Stimulated activated naive CD8-positive, alpha-beta T cell treated with anti-CD3 and anti-CD28 coated beads, Interleukin-15, Interleukin-2, amounts not matched to agents 100 U/mL and 50 U/mL, for 24 hours (primary cell): Measurements from ENCODE around the gene KHK.

Source experiments
- ATAC-seq: fragments of 150-1000 bp; cut with Tn5 transposase; one replicate; pipeline ENCODE4 v1.10.0; 2021
- DNase-seq: peaks from one replicate; pipeline ENCODE4 v3.0.0; 2021

KHK gene

DNA sequence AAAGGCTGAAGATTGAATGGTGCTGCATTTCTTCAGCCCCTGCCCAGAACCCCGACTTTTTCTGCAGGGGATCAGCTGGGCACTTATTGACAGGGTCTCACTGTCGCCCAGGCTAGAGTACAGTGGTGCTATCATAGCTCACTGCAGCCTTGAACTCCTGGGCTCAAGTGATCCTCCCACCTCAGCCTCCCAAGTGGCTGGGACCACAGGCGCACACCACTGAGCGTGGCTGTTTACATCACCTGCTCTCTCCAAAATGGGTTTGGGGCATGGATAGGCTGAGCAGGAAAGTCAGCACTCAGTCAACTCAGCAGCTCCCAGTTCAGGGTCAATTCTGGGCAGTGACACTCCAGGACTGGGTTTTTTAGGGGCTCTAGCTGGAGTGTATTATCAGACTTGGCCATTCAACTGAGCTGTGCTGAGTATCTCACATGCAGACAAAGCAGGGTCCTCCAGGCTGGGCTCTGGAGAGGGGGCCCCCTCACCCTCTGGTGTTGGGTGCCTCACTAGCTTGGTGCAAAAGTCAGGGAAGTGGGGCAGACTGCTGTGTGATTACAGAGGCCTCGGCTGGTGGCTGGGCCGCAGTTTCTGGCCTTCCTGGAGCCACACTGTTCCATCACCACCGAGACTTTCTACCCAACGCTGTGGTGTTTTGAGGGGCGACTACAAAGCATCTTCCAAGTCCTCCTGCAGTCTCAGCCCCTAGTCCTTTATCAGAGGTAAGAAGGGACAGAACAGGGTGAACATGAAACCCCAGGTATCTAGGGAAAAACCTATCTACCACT lies 41.5 kb downstream of the KHK start:
- DNase-seq (no peak), ATAC-seq (no peak)

DNA sequence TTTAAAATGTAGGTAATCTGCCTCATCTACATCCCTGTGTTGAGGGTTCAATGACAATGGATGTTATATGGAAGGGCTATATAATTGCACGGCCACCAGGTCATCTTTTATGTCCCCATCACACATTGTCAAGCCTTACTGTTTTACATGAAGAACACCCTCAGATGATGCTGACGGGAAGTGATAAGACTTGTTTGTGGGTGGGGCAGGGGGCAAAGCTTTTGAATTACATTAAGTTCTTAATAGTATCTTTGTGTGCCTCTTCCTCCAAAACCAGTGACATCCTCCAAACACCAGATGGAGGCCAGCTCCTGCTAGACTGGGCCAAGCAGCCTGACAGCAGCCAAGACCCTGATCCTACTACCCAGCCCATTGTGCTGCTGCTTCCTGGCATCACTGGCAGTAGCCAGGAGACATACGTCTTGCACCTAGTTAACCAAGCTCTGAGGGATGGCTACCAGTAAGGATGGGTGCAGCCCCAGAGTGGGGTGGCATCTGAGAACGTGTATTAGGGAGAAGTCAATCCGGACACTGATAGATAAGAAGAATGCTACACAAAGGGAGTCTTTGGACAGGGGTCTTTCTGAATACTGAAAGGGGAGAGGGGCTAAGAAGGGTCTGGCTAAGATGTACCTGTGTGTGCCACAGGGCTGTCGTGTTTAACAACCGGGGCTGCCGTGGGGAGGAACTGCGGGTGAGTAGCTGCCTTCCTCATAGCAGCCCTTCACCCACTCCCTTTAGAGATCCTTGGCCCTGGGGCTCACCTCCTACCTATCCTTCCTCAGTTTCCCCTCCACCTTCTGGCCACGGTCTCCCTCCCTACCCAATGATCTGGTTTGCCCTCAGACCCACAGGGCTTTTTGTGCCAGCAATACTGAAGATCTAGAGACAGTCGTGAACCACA lies 42.3 kb downstream of the KHK start:
- DNase-seq (no peak), ATAC-seq (no peak)

DNA sequence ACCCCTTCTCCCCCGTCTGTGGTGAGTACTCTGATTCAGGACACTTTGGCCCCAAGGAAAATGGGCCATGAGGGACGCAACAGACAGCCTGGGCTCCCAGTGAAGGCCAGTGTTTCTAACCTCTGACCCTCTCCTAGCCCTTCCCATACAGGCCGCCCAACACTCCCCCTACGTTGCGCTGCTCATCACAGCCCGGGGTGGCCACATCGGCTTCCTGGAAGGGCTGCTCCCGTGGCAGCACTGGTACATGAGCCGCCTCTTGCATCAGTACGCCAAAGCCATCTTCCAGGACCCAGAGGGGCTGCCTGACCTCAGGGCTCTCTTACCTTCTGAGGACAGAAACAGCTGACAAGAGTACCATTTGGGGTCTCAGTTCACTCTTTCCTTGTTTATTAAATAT lies 43.8 kb downstream of the KHK start:
- DNase-seq (no peak), ATAC-seq (no peak)

DNA sequence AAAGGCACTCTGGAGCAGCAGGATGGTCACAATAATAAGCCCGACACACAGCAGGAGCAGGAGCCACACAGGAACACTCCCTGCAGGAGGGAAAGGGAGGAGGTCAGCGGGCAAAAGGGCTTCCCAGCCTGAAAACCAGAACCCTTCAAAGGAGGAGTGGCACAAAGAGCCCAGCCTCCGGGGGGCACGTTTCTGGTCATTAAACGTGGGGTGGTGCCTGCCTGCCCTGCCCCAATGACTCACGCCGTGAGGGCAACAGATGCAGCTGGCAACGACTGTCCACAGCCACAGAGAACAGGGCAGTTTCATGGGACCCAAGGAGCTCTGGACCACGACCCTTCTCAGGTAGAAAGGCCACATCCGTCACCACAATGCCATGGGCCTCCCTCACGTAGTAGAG lies 44.9 kb downstream of the KHK start:
- no peak for DNase-seq
- ATAC-seq: no peak

DNA sequence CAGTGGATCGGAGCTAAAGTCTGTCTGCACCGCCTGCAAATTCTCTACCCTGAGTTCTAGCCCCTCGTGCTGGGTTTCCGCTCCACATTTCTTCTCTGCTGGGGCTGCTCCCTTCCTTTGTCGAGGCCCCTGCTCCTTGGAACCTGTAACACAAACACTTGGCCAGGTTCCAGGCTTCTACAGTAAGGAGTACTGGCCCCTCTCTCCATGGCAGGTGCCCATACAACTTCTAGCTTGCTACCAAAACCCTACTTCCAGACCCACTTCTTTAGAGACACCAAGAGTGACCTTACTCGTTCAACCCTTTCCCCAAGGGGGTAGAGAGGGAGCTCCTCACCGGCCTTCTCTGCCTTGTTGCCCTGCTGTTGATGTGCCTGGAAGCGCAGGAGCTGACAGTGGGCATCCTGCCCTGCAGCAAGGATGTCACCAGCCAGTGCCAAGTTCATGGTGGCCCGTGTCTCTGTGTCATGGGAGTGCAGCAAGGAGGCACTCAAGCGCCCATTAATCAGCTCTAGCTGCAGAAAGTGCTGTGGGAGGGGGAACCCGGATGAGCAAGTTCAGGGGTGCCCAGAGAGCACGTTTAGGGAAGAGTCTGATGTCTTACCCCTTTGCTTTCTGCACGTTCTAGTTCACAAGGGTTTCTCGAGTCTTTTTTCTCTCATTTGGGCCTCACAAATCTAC lies 46.8 kb downstream of the KHK start:
- ATAC-seq (no peak), DNase-seq (peak; percentile 36)

DNA sequence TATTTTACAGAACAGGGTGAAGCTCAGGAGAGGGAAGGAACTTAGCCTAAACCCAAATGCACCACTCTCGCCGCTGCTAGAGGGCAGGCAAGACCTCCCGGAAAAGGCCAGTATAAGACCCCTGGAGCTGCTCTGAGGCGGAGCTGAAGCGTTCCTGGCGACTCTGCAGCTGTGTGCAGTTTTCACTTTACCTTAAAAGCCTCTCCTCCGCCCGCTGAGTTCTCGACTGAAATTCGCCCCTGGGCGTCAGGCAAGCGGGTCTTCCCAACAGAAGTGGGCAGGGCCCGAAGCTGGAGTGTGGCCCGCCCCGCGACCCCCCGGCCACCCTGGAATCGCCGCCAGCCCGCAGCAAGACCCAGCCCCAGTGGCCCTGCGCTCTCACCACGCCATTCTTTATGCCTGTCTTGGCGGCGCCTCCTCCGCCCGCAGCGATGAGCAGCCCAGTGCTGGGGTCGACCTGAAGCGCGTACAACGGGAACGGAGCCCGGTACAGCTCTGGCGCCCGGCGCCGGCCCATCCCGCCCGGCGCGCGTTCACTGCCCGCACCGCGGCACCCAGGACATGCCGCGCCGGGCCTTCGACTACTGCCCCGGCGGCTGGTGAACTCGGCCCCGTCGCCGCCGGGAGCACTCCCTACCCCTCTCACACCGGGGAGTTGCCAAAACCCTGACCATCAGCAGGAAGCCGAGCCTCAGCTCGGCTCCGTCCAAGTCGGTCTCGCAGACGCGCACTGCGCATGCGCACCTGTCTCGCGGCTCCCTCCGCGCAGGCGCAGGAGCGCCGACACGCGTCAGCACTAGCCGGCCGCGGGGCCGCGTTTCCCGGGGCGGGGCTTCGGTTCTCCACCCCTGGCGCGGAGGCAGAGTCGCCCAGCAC lies 47.6 kb downstream of the KHK start, which contains the start of gene PREB:
Gene PREB (minus strand): TSS at position 732 of the 876 bp plus-strand sequence. CDS start 215 bp downstream, at position 517.
- ATAC-seq (peak; percentile 92), DNase-seq (peak; percentile 100)

DNA sequence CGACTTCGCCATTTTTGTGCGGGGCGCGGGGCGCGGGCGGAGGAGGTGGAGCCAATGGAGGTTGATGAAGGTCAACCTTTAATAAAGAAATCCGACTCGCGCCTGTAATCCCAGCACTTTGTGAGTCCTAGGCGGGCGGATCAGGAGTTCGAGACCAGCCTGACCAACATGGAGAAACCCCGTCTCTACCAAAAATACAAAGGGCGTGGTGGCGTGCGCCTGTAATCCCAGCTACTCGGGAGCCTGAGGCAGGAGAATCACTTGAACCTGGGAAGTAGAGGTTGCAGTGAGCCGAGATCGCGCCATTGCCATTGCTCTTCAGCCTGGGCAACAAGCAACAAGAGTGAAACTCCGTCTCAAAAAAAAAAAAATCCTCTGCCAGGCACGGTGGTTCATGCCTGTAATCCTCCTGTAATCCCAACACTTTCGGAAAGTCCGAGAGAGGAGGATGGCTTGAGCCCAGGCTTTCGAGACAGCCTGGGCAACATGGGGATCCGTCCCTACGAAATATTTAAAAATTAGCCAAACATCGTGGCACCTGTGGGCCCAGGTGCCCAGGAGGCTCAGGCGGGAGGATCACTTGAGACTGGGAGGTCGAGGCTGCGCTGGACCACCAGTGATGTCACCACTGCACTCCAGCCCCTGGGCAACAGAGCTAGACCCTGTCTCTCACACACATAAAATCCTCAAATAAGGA lies 48.4 kb downstream of the KHK start:
- no peak for ATAC-seq

DNA sequence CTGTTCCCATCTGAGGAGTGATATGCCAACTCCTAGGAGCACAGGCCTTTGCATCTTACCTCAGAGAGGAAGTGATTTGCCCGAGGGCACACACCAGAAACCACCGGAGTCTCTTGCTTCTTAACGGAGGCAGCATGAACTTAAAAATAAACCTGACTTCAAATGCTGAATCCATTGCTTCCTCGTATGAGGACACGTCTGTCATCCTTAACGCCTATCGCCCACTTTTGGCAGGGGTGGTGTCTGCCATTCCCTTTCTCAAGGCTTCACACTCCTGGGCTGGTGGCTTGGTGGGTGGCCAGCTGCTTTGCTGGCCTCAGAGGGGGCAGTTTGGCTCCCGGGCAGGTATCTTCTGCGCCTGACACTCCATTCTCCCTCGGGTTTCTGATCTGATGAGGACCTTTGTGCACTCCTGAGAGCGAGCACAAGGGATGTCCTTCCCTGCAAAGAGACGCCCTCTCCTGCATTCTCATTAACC lies 48.9 kb downstream of the KHK start:
- ATAC-seq: no peak

More for the DNA sequence above, 48.4 kb downstream of the KHK start:
- no peak for DNase-seq

DNA sequence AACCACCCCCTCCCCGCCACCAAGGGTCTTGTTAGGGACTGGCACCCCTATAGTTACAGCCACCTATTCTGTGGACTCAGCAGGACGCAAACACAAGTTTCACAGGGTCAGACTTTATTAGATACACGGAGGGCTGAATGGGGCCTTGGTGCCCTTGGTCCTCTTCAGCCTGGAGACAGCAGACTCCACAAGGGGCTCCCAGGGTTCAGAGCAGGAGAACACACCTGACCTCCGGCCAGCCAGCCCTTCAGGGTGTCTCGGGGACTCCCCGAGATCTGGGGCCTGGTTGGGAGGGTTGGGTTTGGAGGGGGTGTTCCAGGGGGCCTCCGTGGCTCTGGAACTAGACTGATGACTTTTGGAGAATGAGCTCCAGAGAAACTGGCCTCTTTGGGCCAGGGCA lies 50.2 kb downstream of the KHK start:
- ATAC-seq (no peak), DNase-seq (no peak)

More for the DNA sequence above, 48.9 kb downstream of the KHK start:
- DNase-seq: no peak

DNA sequence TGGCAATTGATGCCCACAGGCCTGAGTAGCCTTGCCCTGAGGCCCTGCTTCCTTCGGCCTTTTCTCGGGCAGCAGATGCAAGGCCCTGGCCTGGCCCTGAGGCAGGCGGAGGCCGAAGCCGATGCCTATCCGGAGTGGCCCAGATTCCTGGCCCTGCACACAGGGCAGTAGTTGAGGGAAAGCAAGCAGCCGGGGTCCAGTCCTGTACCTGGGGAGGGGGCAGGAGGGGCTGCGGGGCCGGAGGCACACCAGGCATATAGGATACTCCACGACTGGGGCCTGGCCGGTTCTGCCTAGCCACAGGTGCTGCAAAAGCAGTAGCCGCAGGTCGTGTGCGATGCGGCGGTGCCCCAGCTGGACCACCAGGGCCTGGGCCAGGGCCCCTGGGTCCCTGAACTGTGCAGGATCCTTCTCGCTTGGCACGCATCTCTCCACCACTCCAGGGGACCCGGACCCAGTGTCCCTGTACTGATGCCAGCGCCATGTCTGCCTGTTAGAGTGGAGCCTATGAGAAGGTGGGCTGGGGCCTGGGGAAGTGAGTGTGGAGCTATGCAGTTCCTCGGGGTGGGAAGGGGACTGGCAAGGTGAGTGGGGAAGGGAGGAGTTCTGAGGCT lies 50.9 kb downstream of the KHK start:
- no peak for ATAC-seq
- no peak for DNase-seq

DNA sequence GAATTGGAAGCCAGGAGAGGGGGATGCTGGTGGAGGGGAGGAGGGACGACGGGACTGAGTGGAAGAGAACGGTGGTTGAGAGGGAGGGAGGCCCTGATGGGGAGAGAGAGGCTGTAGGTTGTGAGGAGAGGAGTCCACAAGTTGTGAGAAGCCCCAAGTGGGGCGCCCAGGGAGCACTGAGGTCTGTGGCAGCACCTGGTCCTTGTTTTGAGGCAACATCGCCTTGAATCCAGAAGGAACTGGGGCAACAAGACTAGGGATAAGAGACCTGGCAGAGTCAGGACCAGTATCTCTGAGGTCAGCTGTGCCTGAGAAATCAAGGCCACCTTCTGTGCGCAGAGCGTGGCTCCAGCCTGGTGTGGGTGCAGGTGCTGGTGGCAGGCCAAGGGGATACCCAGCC lies 51.5 kb downstream of the KHK start:
- ATAC-seq: no peak
- no peak for DNase-seq

DNA sequence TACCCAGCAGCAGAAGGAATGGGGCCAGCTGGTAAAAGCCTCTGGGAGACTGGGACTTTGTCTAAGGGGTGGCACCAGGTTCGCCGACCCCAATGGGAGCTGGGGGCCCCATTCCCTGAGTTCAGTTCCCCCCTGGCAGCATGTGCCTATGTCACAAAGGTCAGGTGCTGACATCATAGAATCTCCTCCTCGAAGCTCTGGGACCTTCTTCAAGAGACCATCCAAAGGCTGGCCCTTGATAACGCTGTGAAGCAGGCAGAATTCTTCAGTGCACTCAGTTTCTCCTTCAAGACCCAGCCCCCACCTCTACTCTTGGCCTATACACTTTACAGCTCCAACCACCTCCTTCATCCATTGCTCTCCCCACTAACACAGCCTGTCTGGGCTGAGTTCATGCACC lies 52.7 kb downstream of the KHK start, which contains the start of gene PRR30:
Gene PRR30 (minus strand): TSS at position 101 of the 400 bp plus-strand sequence. CDS start 1,081 bp downstream, outside the sequence.
- ATAC-seq: no peak
- DNase-seq: no peak

DNA sequence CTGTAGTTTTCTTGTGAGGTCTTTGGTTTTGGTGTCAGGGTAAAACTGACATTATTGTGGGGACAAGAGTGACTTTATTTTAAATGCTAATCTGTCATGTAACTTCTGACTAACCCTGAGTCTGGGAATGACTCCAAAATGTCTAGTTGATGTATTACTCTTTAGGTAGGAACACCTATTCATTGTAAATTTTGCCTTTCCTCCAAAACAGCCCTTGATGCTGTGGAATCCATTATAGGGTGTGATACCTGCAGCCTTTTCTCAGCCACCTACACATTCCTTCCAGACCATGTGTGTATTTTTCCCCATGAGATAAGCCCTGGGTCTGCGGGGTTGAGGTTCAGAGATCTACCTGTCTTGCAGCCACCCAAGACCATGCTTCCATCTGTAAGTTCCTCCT lies 56.7 kb downstream of the KHK start:
- ATAC-seq (no peak), DNase-seq (no peak)

DNA sequence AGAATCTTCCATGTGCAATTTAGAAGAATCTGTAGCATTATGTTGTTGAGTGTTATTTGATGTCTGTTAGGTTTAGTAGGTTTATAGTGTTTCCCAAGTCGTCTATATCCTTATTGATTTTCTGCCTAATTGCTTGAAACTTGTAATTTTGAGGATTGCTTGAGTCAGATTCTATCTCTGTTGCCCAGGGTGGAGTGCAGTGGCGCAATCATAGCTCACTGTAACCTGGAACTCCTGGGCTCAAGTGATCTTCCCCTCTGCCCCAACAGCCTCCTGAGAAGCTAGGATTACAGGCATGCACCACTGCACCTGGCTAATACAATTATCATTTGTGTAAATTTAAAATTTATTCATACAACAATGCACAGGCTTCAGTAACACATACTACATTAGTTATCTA lies 59.1 kb downstream of the KHK start:
- ATAC-seq: no peak
- no peak for DNase-seq

DNA sequence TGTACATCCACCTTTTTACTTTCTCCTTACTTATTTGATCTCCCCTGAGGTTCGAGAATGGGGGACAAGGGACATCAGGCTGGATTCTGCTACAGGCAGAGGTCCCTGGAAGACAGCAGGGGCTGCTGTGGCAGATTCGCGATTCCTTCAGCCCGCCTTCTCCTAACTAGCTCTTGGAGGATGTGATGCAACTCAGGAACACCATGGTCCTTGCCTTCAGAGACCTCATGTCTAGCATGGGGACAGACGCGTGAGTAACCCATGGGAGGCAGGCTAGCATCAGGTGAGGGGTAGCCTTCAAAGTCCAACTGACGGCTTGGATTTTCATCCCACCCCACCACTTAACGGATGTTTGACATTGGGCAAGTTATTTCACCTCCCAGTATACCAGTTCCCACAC lies 61.4 kb downstream of the KHK start:
- ATAC-seq (no peak), DNase-seq (no peak)

DNA sequence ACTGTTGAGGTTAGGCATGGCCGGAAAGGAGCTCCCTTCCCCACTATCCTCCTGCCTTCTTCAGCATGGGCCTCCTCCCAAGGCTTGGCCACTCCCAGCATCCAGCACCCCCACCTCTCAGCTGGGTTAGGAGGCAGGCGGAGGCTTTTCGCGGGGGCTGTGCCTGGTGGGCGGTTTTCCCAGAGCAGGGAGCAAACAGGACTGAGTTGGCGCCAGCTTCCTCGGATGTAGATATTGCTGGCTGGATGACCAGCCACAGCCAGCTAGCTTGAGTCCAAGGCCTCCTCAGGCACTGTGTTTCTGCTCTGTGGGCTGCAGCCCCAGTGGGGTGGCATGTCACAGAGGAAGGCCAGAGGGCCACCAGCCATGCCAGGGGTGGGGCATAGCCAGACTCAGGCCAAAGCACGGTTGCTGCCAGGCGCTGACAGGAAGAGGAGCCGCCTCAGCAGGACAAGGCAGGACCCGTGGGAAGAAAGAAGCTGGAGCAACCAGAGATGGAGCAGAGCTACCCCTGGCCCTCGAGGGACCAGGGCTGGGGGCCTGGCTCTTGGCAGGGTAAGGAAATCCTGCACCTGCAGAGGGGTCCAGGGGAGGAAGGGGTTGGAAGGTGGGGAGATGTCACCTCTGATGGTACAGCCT lies 62.3 kb downstream of the KHK start, which contains the start of gene TCF23:
Gene TCF23 (plus strand): TSS at position 204 of the 639 bp plus-strand sequence. CDS start 130 bp downstream, at position 334.
- ATAC-seq: no peak
- DNase-seq: no peak

DNA sequence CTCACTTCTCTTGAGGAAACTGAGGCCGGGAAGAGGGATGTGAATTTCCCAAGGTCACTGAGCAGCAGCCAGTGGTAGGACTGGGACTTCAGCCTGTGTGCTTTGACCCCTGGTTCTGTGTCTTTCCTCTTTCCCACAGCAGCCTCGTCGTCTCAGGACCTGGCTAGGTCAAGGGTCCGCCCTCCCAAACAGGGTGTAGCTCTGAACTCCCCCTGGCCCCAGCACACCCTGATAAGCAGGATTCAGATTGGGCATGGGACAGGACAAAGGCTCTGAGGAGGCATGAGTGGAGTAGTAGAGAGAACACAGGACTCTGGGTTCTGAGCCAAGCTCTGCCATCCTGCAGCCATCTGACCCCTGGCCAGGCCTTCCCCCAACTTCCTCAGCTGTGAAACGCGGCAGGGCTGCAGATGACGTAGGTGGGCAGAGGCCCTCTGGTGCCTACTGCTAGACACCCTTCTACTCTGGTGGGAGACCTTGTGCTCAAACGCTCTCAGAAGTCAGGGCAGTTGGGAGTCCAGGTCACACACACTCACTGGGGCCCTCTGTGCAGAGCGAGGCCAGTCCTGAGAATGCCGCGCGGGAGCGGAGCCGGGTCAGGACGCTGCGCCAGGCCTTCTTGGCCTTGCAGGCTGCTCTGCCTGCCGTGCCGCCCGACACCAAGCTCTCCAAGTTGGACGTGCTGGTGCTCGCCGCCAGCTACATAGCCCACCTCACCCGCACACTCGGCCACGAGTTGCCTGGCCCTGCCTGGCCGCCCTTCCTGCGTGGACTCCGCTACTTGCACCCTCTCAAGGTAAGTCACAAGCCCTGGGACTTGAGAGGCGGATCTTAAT lies 63.2 kb downstream of the KHK start:
- ATAC-seq: no peak
- no peak for DNase-seq
